GM12892 (cell line): Measurements from ENCODE around the gene RBM41.

Source experiments
- POLR2A ChIP-seq: IDR thresholded peaks from 2 replicates; pipeline ENCODE4 v1.6.1; 2011; ENCODE audit warnings: low read depth, low read length, control low read depth
- POLR2AphosphoS5 ChIP-seq: IDR thresholded peaks from 2 replicates; pipeline ENCODE4 v1.6.1; 2011; ENCODE audit warnings: low read depth, low read length, control low read depth

DNA sequence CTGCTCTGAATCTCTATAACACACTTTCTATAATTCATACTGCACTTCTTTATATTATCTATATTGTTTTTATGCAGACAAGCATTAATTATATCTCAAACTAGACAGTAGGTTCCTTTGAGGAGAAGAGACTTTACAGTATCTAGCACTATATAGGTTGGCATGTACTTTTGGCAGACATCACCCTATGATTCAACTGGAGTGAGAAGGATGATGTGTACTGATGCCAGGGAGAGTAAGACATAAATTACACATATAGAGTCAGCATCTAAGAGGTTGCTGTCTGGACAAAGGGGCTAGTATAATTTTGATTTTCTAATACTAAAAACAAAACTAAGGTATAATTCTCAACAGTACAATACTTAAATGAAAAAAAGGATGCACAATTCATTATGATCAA is 5.1 kb upstream of the RBM41 start:
- TF ChIP-seq POLR2AphosphoS5, result no peak
- TF ChIP-seq POLR2A, result no peak
